Uterus (tissue), 4 donors: ENCODE data around the gene KLHDC8B. TPM values are rescaled to one million over a fixed set of nuclear protein-coding genes. Genes with fewer than 3 reads are reported as not detected.

Source experiments
- DNase-seq, 2 donors: peaks; one replicate each; pipeline ENCODE4 v3.0.0-alpha.2; 2019 to 2020
- H3K27ac ChIP-seq, 2 donors: fragments of 200-600 bp; sonication (generic); 1 replicate in 1 of 2; 2 replicates in 1 of 2; pipeline ENCODE4 v1.5.1; 2016 to 2018
- H3K27me3 ChIP-seq, 2 donors: fragments of 200-600 bp; sonication (generic); one replicate each; pipeline ENCODE4 v1.5.1; 2018 to 2019; ENCODE audit warnings: control low read depth in 1 of 2
- H3K36me3 ChIP-seq, 2 donors: fragments of 200-600 bp; sonication (generic); one replicate each; pipeline ENCODE4 v1.5.1; 2019; ENCODE audit warnings: control low read depth in 1 of 2
- H3K4me1 ChIP-seq, 2 donors: fragments of 200-600 bp; sonication (generic); one replicate each; pipeline ENCODE4 v1.5.1; 2018 to 2019; ENCODE audit warnings: control low read depth in 1 of 2
- H3K4me3 ChIP-seq, 2 donors: fragments of 200-600 bp; sonication (generic); 1 replicate in 1 of 2; 2 replicates in 1 of 2; pipeline ENCODE4 v1.5.1; 2018 to 2019; ENCODE audit warnings: mild to moderate bottlenecking in 1 of 2
- H3K9me3 ChIP-seq, 2 donors: fragments of 200-600 bp; sonication (generic); one replicate each; pipeline ENCODE4 v1.5.1; 2019; ENCODE audit warnings: control low read depth in 1 of 2
- POLR2A ChIP-seq, 2 donors: fragments of 450-650 bp; IDR thresholded peaks; one replicate each; pipeline ENCODE4 v1.6.1; 2016; ENCODE audit warnings: antibody characterized with exemption in 2 of 2, mild to moderate bottlenecking in 1 of 2, moderate library complexity in 1 of 2
- intact Hi-C: fragments of 100-400 bp; cut with DNase I; formaldehyde crosslinking; loops from one replicate; pipeline ENCODE4 v1.15.1; 2023; ENCODE audit warnings: low total_unique reads
- total RNA-seq, 4 donors: library from RNA; depleted of rRNA in 3 of 4; stranded (reverse); fragments of >200 nt in 3 of 4; gene quantifications; one replicate each; pipeline versions ENCODE4 v1.1.0 to v1.2.4, GENCODE V29; 2014 to 2023
- TF ChIP-seq, protein P1 (sequence below), 4 experiments: fragments of 200-600 bp in 2 of 4; fragments of 450-650 bp in 2 of 4; sonication (generic) in 2 of 4; IDR thresholded peaks; one replicate each; pipeline ENCODE4 v1.5.1; 2016 to 2019; ENCODE audit warnings: antibody characterized with exemption in 4 of 4, mild to moderate bottlenecking in 2 of 4, moderate library complexity in 1 of 4
- donor health status: DM: yes; HTN: yes; CAD: no.

KLHDC8B gene
- total RNA-seq, result 10 to 100 TPM in 3 of 4 donors, 1 to 10 TPM in 1; 7.7 to 67.6 (median 39.4) TPM

DNA sequence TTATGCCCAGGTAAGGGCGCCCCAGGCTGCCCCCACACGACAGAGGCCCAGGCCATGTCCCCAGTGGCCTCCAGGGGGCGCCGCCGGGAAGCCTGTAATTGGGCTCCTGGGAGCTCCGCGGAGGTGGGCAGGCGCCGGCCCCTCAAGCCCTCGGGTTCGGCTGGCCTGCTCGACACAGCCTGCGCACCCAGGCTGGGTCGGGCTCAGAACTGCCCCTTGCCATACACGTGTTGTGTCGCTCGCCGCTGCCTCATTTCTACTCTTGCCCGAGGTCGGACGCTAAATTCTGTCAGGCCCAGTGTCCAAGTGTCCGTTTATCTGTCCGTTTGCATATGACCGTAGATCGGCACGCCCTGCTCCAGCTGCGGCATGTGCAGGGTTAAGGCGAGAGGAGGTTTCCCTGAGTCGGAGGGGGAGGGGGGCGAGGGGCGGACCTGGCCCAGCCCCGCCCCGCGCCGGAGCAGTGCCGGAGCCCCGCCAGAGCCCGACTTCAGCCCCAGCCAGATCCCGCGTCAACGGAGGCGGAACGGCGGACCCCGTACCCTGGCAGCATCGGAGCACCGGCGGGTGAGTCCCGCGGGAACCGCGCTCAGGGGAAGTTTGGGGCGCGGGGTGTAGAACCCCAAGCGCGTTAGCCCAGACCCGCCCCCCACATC is at the start of gene KLHDC8B:
TSS of gene KLHDC8B (plus strand) at position 480 of the 656 bp plus-strand sequence. CDS start 1,172 bp downstream, outside the sequence.
- intact Hi-C loops, result loop anchor here (10.0 kb wide), 2 partner anchors 104 to 274 kb away; partner anchors contain the start of gene C3orf62
- peak; percentile 57 to 73 for TF ChIP-seq POLR2A (IDR thresholded peaks at IDR 0.05)
- TF ChIP-seq, protein P1, sequence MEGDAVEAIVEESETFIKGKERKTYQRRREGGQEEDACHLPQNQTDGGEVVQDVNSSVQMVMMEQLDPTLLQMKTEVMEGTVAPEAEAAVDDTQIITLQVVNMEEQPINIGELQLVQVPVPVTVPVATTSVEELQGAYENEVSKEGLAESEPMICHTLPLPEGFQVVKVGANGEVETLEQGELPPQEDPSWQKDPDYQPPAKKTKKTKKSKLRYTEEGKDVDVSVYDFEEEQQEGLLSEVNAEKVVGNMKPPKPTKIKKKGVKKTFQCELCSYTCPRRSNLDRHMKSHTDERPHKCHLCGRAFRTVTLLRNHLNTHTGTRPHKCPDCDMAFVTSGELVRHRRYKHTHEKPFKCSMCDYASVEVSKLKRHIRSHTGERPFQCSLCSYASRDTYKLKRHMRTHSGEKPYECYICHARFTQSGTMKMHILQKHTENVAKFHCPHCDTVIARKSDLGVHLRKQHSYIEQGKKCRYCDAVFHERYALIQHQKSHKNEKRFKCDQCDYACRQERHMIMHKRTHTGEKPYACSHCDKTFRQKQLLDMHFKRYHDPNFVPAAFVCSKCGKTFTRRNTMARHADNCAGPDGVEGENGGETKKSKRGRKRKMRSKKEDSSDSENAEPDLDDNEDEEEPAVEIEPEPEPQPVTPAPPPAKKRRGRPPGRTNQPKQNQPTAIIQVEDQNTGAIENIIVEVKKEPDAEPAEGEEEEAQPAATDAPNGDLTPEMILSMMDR (IDR thresholded peaks at IDR 0.05), result peak; percentile 92 to 95 (median 92)
- peak within 1 kb of the TSS; percentile 80 to 89 for H3K27ac ChIP-seq
- H3K4me1 ChIP-seq, result peaks cover 5 to 20% of the 10 kb centered on the region in 2 donors
- H3K9me3 ChIP-seq, result no peaks in the 10 kb centered on the region
- H3K36me3 ChIP-seq, result no peaks in the 10 kb centered on the region
- peak; percentile 88 for DNase-seq
- peak within 1 kb of the TSS; percentile 66 to 72 for H3K4me3 ChIP-seq
- no peaks in the 10 kb centered on the region for H3K27me3 ChIP-seq

DNA sequence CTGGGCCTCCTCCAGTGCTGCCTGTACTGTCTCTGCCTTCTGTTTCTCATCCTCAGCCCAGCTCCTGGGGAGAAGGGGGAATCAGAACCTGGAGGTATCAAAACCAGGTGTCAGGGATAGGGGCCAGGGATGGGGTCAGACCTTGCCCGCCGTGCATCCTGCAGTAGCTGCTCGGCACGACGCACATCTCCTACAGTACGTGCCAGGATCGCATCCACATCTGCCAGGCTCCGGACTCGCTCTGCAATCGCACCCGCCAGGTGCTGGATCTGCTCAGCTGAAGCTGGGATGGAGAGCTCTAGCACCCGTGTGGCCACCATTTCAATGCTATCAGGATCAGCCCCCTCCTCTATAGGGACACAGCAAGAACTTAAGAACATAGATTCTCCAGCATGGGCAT is 49.4 kb upstream of the KLHDC8B start:
- DNase-seq, result no peak
- Histone ChIP-seq H3K9me3 (no peaks in the 10 kb centered on the region), H3K27ac (no peak overlapping the region), H3K36me3 (no peaks in the 10 kb centered on the region), H3K27me3 (no peaks in the 10 kb centered on the region), H3K4me3 (no peak overlapping the region), H3K4me1 (peaks cover 0 to 12% of the 10 kb centered on the region in 2 donors)
- intact Hi-C loops, result no loop called here
- TF ChIP-seq, protein P1 (IDR thresholded peaks at IDR 0.05), result no peak
- TF ChIP-seq POLR2A (IDR thresholded peaks at IDR 0.05), result no peak

DNA sequence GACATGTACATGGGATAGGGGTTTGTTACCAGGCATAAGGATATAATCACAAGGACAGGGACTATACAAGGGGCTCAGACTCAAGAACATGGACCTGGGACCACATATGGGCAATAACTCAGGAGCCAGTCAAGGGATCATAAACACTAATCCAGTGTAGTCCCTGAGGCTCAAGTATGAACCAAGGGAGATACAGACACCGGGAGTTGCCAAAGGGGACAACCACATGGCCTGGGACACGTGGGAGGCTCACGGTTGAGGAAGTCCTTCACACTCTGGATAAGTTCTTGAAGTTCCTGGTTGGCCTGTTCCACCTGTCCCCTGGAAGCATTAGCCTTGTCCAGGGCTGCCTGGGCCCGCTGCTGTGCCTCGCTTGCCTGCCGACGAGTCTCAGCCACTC is 48.9 kb upstream of the KLHDC8B start:
- Histone ChIP-seq H3K9me3 (no peaks in the 10 kb centered on the region), H3K4me1 (peaks cover 0 to 12% of the 10 kb centered on the region in 2 donors), H3K4me3 (no peak overlapping the region), H3K27me3 (no peaks in the 10 kb centered on the region), H3K27ac (no peak overlapping the region), H3K36me3 (no peaks in the 10 kb centered on the region)
- intact Hi-C loops, result no loop called here
- TF ChIP-seq POLR2A (IDR thresholded peaks at IDR 0.05), result no peak
- no peak for DNase-seq

DNA sequence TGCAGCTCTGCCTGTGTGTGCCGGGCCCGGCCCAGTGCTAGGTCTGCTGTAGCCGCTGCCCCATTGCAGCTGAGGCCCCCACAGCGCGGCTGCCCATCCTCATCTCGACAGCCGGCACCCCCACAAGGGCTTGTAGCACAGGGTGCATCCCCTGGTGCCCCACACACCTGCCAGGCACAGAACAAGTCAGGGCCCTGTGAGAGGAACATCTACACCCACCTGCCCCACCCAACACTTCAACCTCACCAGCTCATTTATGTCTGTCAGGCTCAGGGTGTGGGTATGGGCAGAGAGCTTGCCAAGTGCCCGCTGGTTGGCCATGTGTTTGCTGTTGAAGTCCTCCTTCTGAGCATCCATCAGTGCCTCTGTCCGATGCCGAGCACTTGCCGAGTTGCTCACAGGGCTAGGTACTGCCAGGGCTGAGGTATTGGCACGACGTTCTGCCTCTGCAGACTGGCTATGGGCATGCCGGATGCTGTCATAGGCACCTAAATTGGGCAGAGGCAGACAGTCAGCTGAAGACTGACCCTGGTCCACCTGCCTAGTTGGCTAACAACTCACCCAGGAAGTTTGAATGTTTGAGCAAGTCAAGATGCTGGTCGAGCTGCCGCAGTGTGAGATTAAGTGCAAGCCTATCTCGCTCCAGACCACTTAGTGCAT is 48.4 kb upstream of the KLHDC8B start:
- TF ChIP-seq POLR2A (IDR thresholded peaks at IDR 0.05), result no peak
- TF ChIP-seq, protein P1 (IDR thresholded peaks at IDR 0.05), result no peak
- Histone ChIP-seq H3K36me3 (no peaks in the 10 kb centered on the region), H3K4me3 (no peak overlapping the region), H3K4me1 (peaks cover 0 to 12% of the 10 kb centered on the region in 2 donors), H3K27ac (no peak overlapping the region), H3K27me3 (no peaks in the 10 kb centered on the region), H3K9me3 (no peaks in the 10 kb centered on the region)
- intact Hi-C loops, result no loop called here
- no peak for DNase-seq

DNA sequence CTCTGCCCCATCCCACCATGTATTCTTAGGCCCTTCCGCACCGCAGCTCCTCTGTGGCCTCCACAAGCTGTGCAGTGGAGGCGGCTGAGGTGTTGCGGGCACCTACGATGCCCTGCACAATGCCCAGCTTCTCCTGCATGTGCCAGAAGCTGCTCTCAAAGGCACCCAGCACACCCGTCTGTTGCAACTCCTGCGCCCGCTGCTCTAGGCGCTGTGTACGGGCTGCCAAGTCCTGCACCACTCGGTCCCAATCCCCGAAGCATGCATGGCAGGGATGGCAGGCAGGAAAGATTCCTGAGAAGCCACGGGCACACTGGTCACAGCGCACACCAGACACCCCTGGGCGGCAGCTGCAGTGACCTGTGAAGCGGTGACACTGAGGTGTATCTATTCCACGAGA is 47.7 kb upstream of the KLHDC8B start:
- H3K36me3 ChIP-seq, result no peaks in the 10 kb centered on the region
- no peak overlapping the region for H3K4me3 ChIP-seq
- TF ChIP-seq, protein P1 (IDR thresholded peaks at IDR 0.05), result no peak
- no peak for TF ChIP-seq POLR2A (IDR thresholded peaks at IDR 0.05)
- no peaks in the 10 kb centered on the region for H3K9me3 ChIP-seq
- no peaks in the 10 kb centered on the region for H3K27me3 ChIP-seq
- DNase-seq, result no peak
- peaks cover 0 to 12% of the 10 kb centered on the region in 2 donors for H3K4me1 ChIP-seq
- H3K27ac ChIP-seq, result no peak overlapping the region
- intact Hi-C loops, result no loop called here
